Measurements from ENCODE around the gene SMAD4. TPM values are rescaled to one million over a fixed set of nuclear protein-coding genes. Genes with fewer than 3 reads are reported as not detected.

Gene SMAD4
- total RNA-seq, 1 experiment from 2014 or later: 172 TPM

GRCh38 chr18:51125976-51126375 lies 96.0 kb downstream of the SMAD4 start:
- Mint-ChIP-seq H3K27me3 (ENCODE audit: low read depth) (peaks cover 1% of the 10 kb centered on the region; the same call in 1 of the 2 replicates), H3K4me3 (no peak overlapping the region), H3K27ac (no peak overlapping the region; a peak in 1 of 7 replicates), H3K9me3 (peaks cover 6 to 8% of the 10 kb centered on the region in 2 experiments; a peak in 4 of 5 replicates), H3K36me3 (ENCODE audit: insufficient read depth in 1 of 3, low read depth in 3 of 3) (peaks cover 0 to 8% (median 5%) of the 10 kb centered on the region in 3 experiments; a peak in 4 of 7 replicates), H3K4me1 (peaks cover 18% of the 10 kb centered on the region in 2 experiments)
- Histone ChIP-seq H2AFZ (ENCODE audit: low read length) (no peak overlapping the region), H3K79me1 (ENCODE audit: insufficient read depth, low read depth, low read length, poor library complexity, severe bottlenecking) (no peaks in the 10 kb centered on the region), H3K14ac (ENCODE audit: insufficient read depth, low read length) (no peak overlapping the region), H3K27ac (ENCODE audit: insufficient read length, low read depth, low read length) (no peak overlapping the region), H2BK120ac (ENCODE audit: low read depth, low read length, poor library complexity, severe bottlenecking) (no peak overlapping the region), H3K9ac (ENCODE audit: extremely low read depth, insufficient read length, low read length) (no peak overlapping the region), H2BK12ac (ENCODE audit: insufficient read length, low read depth, low read length) (no peak overlapping the region), H4K8ac (replicated peaks; ENCODE audit: insufficient read length, low read depth, low read length) (no peak overlapping the region), H3K27me3 (ENCODE audit: insufficient read depth, low read length) (no peaks in the 10 kb centered on the region), H4K91ac (ENCODE audit: insufficient read length, low read depth, low read length) (no peak overlapping the region), H3T11ph (ENCODE audit: low read length) (no peak overlapping the region), H2BK15ac (ENCODE audit: low read depth, low read length) (no peak overlapping the region), H3K4me1 (ENCODE audit: insufficient read depth, low read length) (no peaks in the 10 kb centered on the region; the same call in 1 of the 2 replicates), H4K5ac (ENCODE audit: insufficient read length, low read depth, low read length) (no peak overlapping the region), H2BK5ac (ENCODE audit: insufficient read length, low read length) (no peak overlapping the region), H3K9me3 (ENCODE audit: control insufficient read depth, low read depth, low read length) (no peaks in the 10 kb centered on the region), H3K18ac (ENCODE audit: insufficient read length, low read depth, low read length) (no peak overlapping the region), H2AK5ac (ENCODE audit: insufficient read length, low read length) (no peak overlapping the region), H3K23me2 (ENCODE audit: insufficient read length, low read depth, low read length, poor library complexity, severe bottlenecking) (no peaks in the 10 kb centered on the region), H3K23ac (ENCODE audit: insufficient read length, low read depth, low read length) (no peak overlapping the region), H3K79me2 (ENCODE audit: insufficient read depth, low read length) (no peaks in the 10 kb centered on the region), H3K4me2 (ENCODE audit: insufficient read depth, insufficient read length, low read length) (no peak overlapping the region), H2BK20ac (ENCODE audit: low read depth, low read length, poor library complexity, severe bottlenecking) (no peak overlapping the region), H4K20me1 (ENCODE audit: control insufficient read depth, insufficient read depth, insufficient read length) (no peaks in the 10 kb centered on the region), H3K4ac (ENCODE audit: low read depth, low read length) (no peak overlapping the region), H3K56ac (ENCODE audit: insufficient read length, low read depth, low read length) (no peak overlapping the region)
- DNase-seq: no peak
- TF ChIP-seq CTCF (conservative IDR thresholded peaks at IDR 0.05): no peak
- WGBS (ENCODE audit: extremely low coverage, insufficient read length, low lambda C conversion rate): no CpG with 5 or more reads among the region's 2 CpGs

Measured in H9 (cell line).